ENCODE measurements around the gene SDHA.
"Not testable (repeated sequence)": the region's sequence is repeated elsewhere in the genome, so short reads cannot be mapped to it uniquely, and the experiment has no call there.

GRCh38 chr5:222951-223715 lies 5.0 kb downstream of the SDHA start:
- not testable (repeated sequence) for TF ChIP-seq CTCF (IDR thresholded peaks at IDR 0.05); EZH2 (IDR thresholded peaks at IDR 0.05; ENCODE audit: borderline replicate concordance, insufficient read depth, low read depth, low read length, poor library complexity, severe bottlenecking)

All from B cell (primary cell).